DMS153 treated with DMSO at 0.1 percent for 48 hours (cell line): Measurements from ENCODE around the gene USP48.
"Not testable (repeated sequence)": the region's sequence is repeated elsewhere in the genome, so short reads cannot be mapped to it uniquely, and the experiment has no call there.

Source experiments
- DNase-seq: peaks from one replicate; lab custom pipeline; 2025; ENCODE audit not compliant: unreplicated experiment; lab: John Stamatoyannopoulos, UW

USP48 gene

DNA sequence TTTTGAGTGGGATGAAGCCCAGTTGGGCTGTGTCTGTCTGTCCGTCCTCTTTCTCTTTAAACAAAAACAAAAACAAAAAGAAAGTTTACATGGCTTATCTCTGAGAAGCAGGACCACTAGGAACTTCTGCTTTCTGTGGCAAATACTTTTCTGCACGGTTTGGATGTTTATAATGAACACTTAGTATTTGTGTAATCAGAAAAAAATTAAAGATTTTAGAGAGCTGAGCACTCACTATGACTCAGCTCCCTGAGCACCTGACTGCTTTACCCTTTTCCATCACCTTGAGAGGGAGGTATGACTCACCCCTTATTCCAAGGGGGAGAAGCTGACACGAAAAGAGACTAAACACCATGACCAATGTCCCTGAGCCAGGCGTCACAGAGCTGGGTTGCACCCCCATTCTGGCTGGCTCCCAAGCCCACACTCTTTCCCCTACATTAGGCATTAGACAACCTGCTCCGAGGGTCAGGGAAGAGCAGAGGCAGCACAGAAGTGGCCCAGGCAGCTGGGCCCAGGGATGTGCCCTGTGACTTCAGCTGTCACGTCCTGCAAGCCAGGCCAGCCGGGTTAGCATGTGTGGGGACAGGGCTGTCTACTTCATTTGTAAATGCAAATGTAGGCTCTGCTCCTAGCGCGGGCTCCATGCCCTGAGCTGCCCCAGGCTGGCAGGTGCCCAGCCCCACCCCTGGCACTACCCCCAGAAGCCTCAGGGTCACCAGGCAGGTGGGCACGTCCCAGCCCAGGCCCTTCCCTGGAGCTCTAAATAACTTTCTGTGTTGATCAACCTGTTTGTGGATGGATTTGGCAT lies 144.2 kb downstream of the USP48 start:
- no peak for DNase-seq

DNA sequence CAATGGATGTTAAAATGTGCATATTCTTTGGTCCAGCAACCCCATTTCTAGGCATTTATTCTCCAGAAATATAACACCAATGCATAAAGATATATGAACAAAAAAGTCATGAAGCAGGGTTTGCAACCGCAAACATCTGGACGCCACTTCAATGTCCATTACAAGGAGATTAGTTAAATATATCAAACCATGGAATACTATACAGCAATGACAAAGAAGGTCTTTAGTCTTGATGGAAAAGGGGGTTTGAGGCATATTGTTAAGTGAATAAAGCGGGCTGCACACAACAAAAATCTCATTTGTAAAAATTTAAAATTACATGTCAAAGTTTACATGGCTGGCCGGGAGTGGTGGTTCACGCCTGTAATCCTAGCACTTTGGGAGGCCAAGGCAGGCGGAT lies 145.4 kb downstream of the USP48 start:
- DNase-seq = no peak

DNA sequence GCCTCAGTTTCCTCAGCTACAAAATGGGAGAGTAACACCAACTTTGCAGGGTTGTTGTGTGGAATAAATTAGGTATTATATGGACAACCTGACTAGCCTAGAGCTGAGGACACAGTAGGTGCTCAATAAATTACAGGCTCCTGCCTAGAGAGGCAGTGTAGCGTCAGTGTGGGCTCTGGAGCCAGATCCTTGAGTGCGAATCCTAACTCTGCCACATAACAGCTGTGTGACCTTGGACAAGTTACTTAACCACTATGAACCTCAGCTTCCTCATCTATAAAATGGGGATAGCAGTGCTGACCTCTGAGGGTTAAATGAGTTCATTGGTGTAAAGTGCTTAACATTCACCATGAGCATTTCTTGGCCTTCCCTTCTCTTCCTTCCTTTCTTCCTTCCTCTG lies 146.9 kb downstream of the USP48 start:
- no peak for DNase-seq

DNA sequence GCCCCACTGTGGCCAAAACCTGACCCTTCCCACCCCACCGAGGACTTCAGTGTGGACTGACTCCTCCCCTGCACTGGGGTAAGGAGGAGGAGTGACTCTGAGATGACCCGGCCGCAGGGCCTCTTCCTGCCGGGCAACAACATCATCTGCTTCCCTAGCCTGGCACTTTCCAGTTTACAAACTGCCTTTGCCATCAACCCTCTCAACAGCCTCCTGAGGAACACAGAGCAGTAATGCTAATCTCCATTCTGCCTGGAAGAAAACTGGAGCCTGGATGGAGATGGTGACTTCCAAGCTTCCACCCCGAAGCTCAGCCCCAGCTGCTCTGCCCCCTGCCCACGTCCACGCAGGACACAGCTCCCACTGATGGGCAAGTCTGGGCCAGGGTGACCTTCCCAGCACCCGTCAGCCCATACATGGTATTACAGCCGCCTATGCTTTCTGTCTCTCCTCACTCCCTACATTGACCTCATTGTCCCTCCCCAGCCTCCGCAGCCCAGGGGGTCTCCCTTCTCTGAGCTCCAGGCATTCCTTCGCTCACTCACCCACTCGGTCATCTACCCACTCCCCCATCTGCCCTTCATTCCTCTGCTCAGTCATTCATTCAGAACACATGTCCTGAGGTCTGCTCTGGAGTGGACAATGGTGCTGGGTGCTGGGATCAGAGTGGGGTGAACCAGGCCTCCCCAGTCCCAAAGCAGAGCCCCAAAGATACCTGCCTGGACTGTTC lies 148.0 kb downstream of the USP48 start:
- no peak for DNase-seq

DNA sequence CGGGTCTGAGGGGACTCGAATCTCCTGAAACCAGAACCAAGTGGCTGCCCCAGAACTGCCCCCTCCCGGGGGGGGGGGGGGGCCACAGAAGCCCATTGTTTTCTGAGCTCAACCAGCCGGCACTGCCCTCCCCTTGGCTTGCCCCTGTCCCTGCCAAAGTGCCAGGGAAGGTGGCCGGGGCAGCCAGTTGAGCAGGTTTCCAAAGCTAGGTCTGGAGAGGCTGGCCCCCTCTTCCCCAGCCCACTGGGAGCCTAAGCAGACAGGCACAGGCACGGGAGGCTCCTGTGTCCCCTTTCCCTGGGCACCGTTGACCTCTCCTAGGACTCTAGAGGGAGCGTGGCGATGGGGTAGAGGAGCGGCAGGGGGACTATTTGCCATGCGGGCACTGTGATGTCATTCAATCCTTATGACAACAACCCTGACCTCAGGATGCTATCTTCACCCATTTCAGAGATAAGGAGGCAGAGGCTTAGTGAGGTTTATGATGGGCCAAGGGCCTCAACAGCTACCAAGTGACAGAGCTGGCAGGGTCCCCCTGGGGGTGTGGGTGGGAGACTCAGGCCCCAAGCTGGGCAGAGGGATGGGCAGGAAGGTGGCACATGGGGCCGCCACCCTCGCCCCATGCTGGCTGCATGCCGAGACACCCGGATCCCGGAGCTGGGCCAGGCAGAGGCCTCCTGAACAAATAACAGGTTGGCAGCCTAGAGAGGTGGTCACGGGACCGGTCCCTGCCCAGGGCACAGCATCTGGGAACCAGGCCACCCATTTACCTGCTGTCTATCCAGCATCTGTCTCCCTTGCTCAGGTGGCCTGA lies 148.8 kb downstream of the USP48 start:
- no peak for DNase-seq

DNA sequence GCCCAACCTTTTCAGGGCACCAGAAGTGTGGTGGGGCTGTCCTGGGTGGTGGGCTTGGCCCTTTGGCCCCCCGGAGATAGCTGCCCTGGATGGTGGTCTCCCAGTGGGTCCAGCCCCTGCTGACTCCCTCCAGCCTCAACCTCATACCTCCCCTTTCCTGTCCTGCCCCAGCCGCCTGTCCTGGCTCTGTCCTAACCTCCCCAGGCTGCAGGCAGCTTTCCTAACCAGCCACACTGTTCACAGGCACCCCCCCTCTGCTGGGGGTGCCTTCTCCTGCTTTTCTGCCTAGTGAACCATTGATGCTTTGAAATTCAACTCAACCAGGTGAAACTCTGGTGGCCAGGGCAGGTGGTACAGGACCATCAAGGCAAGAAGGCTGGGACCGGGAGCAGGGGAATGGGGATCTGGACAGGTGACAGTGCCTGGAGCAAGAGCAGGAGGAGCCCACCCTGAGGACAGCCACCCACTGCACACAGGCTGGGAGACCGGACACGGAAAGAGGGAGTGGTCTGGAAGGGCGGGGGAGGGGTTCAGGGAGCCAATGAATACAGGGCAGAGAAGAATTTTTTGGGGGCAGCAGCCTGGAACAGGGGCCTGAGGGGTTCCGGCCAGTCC lies 149.7 kb downstream of the USP48 start:
- no peak for DNase-seq

DNA sequence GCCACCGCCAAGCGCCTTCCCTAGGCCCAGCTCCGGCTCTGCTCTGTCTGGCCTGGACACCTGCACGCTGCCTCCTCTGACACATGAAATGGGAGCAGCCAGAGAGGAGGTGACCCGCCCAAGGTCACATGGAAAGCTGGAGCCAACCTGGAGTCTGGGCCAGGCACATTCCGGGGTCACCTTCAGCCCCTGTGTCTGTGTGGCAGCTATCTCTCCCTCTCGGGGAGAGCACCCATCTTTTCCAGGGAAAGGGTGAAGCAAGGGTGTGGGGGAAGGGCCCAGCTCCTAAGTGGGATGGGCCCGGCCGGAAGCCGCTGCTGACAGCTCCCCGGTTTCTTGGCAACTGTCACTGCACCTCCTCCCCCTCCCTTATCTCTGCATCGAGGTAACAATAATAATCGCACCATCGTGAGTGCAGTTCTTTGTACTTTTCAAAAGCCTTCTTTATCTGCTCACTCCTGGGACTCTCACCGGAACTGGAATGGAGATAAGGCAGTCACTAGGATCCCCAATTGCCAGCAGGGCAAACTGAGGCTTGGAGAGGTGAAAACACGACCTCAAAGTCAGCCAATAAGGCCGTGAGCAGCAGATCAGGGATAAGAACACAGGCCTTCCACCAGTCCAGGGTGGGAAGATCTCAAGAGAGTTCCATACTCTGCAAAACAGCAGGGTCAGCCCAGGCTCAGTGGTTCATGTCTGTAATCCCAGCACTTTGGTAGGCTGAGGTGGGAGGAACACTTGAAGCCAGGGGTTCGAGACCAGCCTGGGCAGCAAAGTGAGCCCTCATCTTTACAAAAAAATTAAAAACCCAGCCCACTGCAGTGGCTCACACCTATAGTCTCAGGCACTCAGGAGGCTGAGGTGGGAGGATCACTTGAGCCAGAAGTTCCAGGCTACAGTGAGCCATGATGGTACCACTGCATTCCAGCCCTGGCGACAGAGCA lies 150.7 kb downstream of the USP48 start:
- peak; percentile 85 for DNase-seq

DNA sequence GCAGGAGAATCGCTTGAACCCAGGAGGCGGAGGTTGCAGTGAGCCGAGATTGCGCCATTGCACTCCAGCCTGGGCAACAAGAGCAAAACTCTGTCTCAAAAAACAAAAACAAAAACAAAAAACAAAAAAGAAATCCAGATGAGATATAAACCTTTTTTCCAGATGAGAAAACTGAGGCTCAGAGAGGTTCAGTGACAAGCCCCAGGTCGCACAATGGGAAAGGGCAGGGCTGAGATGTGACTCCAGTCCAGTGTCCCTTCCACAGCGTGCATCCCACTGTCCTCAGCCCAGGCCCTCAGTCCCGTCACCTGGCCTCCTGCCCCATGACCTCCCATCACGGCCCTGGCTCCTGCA lies 151.4 kb downstream of the USP48 start:
- not testable (repeated sequence) for DNase-seq

DNA sequence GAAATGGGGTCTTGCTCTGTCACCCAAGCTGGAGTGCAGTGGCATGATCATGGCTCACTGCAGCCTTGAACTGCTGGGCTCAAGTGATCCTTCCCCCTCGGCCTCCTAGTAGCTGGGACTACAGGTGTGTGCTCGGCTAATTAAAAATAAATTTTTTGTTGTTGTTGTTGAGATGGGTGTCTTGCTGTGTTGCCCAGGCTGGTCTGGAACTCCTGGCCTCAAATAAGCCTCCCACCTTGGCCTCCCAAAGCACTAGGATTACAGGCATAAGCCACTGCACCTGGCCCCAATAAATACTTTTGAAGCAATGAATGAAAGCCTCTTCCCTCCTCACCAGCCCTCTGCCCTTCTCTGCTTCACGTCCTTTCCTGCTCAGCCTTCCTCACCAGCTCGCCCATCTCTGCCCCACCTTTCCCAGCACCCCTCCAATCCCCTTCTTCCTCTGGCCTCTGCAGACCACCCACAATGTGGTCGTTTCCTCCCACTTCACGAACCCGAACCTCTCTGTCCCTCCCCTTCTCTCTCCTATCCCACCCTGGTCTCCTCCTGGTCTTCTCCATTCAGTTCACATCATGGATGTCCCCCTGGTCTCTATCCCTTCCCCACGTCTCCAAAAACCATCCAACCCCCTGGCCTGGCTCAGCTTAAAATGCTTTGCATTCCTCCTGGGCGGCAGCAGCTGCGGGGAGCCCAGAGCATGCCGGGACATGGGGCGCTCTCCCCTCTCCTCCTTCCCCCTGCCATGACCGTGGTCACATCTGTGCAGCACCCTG lies 152.2 kb downstream of the USP48 start:
- DNase-seq = no peak

DNA sequence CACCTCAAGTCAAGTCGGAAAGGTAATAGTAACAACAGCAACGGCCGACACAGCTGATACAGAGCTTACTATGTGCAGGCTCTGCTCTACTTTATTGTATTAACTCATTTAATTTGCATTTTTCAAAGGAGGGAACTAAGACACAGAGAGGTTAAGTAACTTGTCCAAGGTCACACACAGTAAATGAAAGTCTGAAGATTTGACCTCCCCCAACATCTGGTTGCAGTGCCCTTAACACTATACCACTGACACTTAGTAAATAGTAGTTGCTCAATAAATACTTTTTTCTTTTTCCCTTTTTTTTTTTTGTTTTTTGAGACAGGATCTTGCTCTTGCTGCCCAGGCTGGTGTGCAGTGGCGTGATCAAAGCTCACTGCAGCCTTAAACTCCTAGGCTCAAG lies 153.0 kb downstream of the USP48 start:
- no peak for DNase-seq

DNA sequence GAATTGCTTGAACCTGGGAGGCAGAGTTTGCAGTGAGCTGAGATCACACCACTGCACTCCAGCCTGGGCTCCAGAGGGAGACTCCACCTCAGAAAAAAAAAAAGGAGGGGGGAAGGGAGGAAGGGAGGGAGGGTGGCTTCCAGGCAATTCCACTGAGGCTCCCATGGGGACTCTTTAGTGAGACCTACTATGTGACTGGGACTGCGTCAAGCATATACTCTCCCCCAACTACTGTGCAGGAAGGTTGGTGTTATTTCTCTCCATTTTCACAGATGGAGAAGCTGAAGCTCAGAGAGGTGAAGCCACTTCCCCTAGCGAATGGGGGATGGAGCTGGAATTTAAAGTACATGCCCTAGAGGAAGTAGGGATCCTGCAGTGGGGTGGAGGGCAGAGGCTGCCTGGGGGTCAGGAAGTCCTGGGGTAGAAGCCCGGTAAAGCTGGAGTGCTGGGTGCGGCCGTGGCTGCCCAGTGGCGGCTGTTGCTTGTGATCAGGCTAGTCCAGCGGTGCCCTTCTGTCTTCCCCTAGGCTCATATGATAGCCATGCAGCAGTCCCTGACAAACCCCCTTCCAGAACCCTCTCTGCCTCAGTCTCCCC lies 154.1 kb downstream of the USP48 start:
- DNase-seq = no peak
